NCI-H748 treated with DMSO at 0.1 percent for 48 hours (cell line): ENCODE measurements around the gene NAA15.
"Not testable (repeated sequence)": the region's sequence is repeated elsewhere in the genome, so short reads cannot be mapped to it uniquely, and the experiment has no call there.

Source experiments
- DNase-seq: peaks from one replicate; lab custom pipeline; 2025; lab: John Stamatoyannopoulos, UW

Gene NAA15

GRCh38 chr4:139367421-139368090 is 66.3 kb downstream of the NAA15 start:
- DNase-seq = no peak

- DNase-seq = no peak
These were observed 67.7 kb downstream of the NAA15 start for GRCh38 chr4:139368998-139369397.

GRCh38 chr4:139374251-139374650 is 72.9 kb downstream of the NAA15 start:
- no peak for DNase-seq

GRCh38 chr4:139386421-139386820 is 85.1 kb downstream of the NAA15 start:
- DNase-seq = no peak

GRCh38 chr4:139389102-139389501 is 87.8 kb downstream of the NAA15 start:
- DNase-seq = no peak

GRCh38 chr4:139389991-139390390 is 88.7 kb downstream of the NAA15 start:
- DNase-seq = no peak

- no peak for DNase-seq
These were observed 90.4 kb downstream of the NAA15 start for GRCh38 chr4:139391731-139392130.

GRCh38 chr4:139392797-139393196 is 91.5 kb downstream of the NAA15 start:
- DNase-seq = no peak

- no peak for DNase-seq
These were observed 100.1 kb downstream of the NAA15 start for GRCh38 chr4:139401368-139401767.

GRCh38 chr4:139402436-139402835 is 101.1 kb downstream of the NAA15 start:
- no peak for DNase-seq

GRCh38 chr4:139403462-139403861 is 102.2 kb downstream of the NAA15 start:
- no peak for DNase-seq

- DNase-seq = no peak
These were observed 109.0 kb downstream of the NAA15 start for GRCh38 chr4:139410312-139410711.

GRCh38 chr4:139414671-139415210 is 113.4 kb downstream of the NAA15 start:
- not testable (repeated sequence) for DNase-seq

GRCh38 chr4:139416073-139416673 is 114.9 kb downstream of the NAA15 start:
- no peak for DNase-seq

- no peak for DNase-seq
These were observed 118.1 kb downstream of the NAA15 start for GRCh38 chr4:139419388-139419914.

GRCh38 chr4:139420652-139421051 is 119.3 kb downstream of the NAA15 start:
- DNase-seq = no peak

GRCh38 chr4:139436122-139436521 is 134.8 kb downstream of the NAA15 start:
- DNase-seq = no peak

GRCh38 chr4:139438141-139438540 is 136.8 kb downstream of the NAA15 start:
- DNase-seq = no peak

GRCh38 chr4:139441029-139441428 is 139.7 kb downstream of the NAA15 start:
- no peak for DNase-seq

GRCh38 chr4:139443661-139444060 is 142.4 kb downstream of the NAA15 start:
- DNase-seq = no peak

- DNase-seq = not testable (repeated sequence)
These were observed 143.6 kb downstream of the NAA15 start for GRCh38 chr4:139444881-139445280.

GRCh38 chr4:139447078-139447477 is 145.8 kb downstream of the NAA15 start:
- not testable (repeated sequence) for DNase-seq

- DNase-seq = no peak
These were observed 149.3 kb downstream of the NAA15 start for GRCh38 chr4:139450586-139450985.
